Measurements from ENCODE around the gene VPS37B. TPM values are rescaled to one million over a fixed set of nuclear protein-coding genes. Genes with fewer than 3 reads are reported as not detected.

VPS37B gene
- total RNA-seq, 3 donors from 2014 or later, result 15.4 to 37.8 (median 34.4) TPM

- no peaks in the 10 kb centered on the region for H3K36me3 ChIP-seq
- TF ChIP-seq CTCF (IDR thresholded peaks at IDR 0.05), result no peak
- no peak for TF ChIP-seq POLR2AphosphoS5 (IDR thresholded peaks at IDR 0.05)
- TF ChIP-seq POLR2A (IDR thresholded peaks at IDR 0.05), result no peak
- H3K9me3 ChIP-seq, result no peaks in the 10 kb centered on the region
- peak overlapping the region in 1 of 3 donors; percentile 35 for H3K4me3 ChIP-seq
- peak overlapping the region; percentile 84 to 92 for H3K27ac ChIP-seq
- intact Hi-C loops (cut with DNase I; ENCODE audit: low total_unique reads), result loop anchor here (5.0 kb wide), 1 partner anchor 85 kb away; no protein-coding TSS in a partner anchor
- H3K4me1 ChIP-seq, result peaks cover 4 to 29% of the 10 kb centered on the region in 2 donors
- DNase-seq (ENCODE audit: low spot score in 2 of 2), result peak in 1 of 2 donors; percentile 48
- H3K27me3 ChIP-seq, result no peaks in the 10 kb centered on the region
Measured at GRCh38 chr12:122862110-122862634, 33.8 kb downstream of the VPS37B start.

GRCh38 chr12:122861587-122861970 is 34.3 kb downstream of the VPS37B start:
- H3K27ac ChIP-seq, result peak overlapping the region; percentile 84 to 92
- peak in 1 of 2 donors; percentile 45 for DNase-seq (ENCODE audit: low spot score in 2 of 2)
- intact Hi-C loops (cut with DNase I; ENCODE audit: low total_unique reads), result loop anchor here (5.0 kb wide), 1 partner anchor 86 kb away; no protein-coding TSS in a partner anchor

GRCh38 chr12:122860854-122861586 is 34.9 kb downstream of the VPS37B start:
- TF ChIP-seq POLR2AphosphoS5 (IDR thresholded peaks at IDR 0.05), result no peak
- TF ChIP-seq CTCF (IDR thresholded peaks at IDR 0.05), result no peak
- TF ChIP-seq POLR2A (IDR thresholded peaks at IDR 0.05), result no peak
- H3K27ac ChIP-seq, result peak overlapping the region; percentile 84 to 92
- no peak overlapping the region for H3K4me3 ChIP-seq
- intact Hi-C loops (cut with DNase I; ENCODE audit: low total_unique reads), result loop anchor here (5.0 kb wide), 1 partner anchor 86 kb away; no protein-coding TSS in a partner anchor
- no peaks in the 10 kb centered on the region for H3K27me3 ChIP-seq
- no peak for DNase-seq (ENCODE audit: low spot score in 2 of 2)
- H3K9me3 ChIP-seq, result no peaks in the 10 kb centered on the region
- H3K36me3 ChIP-seq, result no peaks in the 10 kb centered on the region
- H3K4me1 ChIP-seq, result peaks cover 4 to 29% of the 10 kb centered on the region in 2 donors

More at GRCh38 chr12:122861587-122861970, 34.3 kb downstream of the VPS37B start:
- no peaks in the 10 kb centered on the region for H3K36me3 ChIP-seq
- peaks cover 4 to 29% of the 10 kb centered on the region in 2 donors for H3K4me1 ChIP-seq
- no peak overlapping the region for H3K4me3 ChIP-seq
- no peaks in the 10 kb centered on the region for H3K27me3 ChIP-seq
- no peaks in the 10 kb centered on the region for H3K9me3 ChIP-seq
- TF ChIP-seq CTCF (IDR thresholded peaks at IDR 0.05) (no peak), POLR2A (IDR thresholded peaks at IDR 0.05) (no peak), POLR2AphosphoS5 (IDR thresholded peaks at IDR 0.05) (no peak)

- no peak overlapping the region for H3K4me3 ChIP-seq
- no peaks in the 10 kb centered on the region for H3K36me3 ChIP-seq
- peak; percentile 80 to 92 for DNase-seq (ENCODE audit: low spot score in 2 of 2)
- H3K9me3 ChIP-seq, result no peaks in the 10 kb centered on the region
- H3K27me3 ChIP-seq, result no peaks in the 10 kb centered on the region
- TF ChIP-seq POLR2AphosphoS5 (IDR thresholded peaks at IDR 0.05) (peak; percentile 23 to 67 (median 62)), CTCF (IDR thresholded peaks at IDR 0.05) (peak; percentile 96 to 99 (median 98)), POLR2A (IDR thresholded peaks at IDR 0.05) (no peak)
- peaks cover 4 to 29% of the 10 kb centered on the region in 2 donors for H3K4me1 ChIP-seq
- peak overlapping the region; percentile 84 to 92 for H3K27ac ChIP-seq
- intact Hi-C loops (cut with DNase I; ENCODE audit: low total_unique reads), result loop anchor here (5.0 kb wide), 1 partner anchor 87 kb away; no protein-coding TSS in a partner anchor
Measured at GRCh38 chr12:122860040-122860853, 35.7 kb downstream of the VPS37B start.

Data from breast epithelium (tissue), 4 donors.